Fibroblast of upper back skin (primary cell): ENCODE measurements around the gene TBX4.

ENCODE experiments used
- DNase-seq: peaks from one replicate; pipeline ENCODE4 v3.0.0-alpha.2; 2013

Gene TBX4

DNA sequence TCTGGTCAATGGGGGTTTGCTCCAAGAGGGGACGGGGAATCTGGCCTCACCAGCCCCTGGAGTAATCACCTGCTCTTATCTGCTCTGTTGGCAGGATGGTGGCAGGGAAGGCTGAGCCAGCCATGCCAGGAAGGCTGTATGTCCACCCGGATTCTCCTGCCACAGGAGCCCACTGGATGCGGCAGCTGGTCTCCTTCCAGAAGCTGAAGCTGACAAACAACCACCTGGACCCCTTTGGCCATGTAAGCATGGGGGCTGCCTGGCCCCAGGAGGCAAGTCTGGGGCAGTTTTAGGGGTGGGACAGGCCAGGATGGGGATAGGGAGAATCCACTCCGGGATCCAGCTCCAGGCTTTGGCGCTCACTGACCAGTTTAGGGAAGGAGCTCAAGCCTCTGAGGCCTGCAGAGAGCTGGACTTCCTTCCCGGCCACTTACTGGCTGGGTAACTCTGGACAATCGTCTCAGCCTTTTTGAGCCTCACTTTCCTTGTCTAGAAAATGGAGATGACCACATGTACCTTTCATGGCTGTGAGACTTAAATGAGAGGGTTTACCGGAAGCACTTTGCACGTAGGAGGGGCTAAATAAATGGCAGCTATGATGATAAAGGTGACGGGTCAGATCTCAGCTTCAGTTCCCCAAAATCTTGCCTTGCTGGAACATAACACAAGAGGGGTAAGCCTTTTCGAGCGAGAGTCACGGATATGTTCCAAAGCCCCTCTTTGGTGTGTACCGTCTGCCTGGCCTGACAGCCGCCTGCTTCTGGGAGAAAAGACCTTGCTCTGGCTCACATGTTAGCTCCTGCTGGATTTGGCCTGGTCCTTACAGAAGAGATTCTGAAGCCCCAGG, 15.4 kb downstream of the TBX4 start:
- DNase-seq, result peak; percentile 32

DNA sequence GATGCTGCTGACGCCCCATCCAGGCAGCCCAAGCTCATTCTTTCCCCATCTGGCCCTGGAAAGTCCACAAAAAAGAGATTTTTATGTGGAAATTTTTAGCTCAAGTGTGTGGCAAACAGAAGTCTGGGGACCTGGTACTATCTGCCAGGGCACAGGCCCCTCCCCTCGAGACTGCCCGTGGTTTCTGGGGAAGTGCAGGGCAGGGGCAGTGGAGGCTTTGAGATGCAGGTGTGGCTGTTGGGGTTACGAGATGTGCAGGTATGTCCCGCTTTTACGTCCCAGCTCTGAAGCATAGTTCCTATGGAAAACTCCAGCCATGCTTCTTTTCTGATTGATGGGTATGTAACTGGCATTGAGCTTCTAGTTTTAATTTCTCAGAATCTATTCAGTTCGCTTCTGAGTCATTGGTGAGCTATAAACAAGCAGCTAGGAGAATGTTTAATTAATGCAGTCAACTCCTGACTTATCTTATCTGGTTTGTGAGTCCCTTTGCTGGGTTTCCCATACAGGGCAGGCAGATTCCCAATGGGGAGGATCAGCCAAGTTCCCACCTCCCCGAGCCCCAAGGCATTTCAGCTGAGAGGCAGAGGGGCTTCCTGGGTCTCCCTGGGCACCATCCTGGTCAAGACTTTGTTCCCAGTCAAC, 16.2 kb downstream of the TBX4 start:
- DNase-seq, result no peak

DNA sequence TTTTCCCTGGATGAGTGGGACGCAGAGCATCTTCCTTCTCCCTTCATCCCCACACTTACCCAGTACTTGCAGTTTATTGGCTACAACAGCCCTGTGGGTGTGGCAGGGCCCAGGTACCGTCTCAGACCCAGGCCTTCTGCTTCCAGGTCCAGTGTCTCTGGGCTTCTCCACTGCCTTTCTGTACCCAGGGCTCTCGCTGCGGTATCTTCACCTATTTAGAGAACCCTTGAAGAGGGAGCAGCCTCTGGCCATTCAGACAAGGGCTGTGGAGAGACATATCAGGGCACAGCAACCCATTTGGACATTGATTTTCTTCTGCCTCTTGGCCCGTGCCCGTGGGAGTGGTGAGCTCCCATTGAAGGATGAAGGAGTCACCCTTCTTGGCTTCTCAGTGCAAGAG, 17.3 kb downstream of the TBX4 start:
- DNase-seq, result no peak

DNA sequence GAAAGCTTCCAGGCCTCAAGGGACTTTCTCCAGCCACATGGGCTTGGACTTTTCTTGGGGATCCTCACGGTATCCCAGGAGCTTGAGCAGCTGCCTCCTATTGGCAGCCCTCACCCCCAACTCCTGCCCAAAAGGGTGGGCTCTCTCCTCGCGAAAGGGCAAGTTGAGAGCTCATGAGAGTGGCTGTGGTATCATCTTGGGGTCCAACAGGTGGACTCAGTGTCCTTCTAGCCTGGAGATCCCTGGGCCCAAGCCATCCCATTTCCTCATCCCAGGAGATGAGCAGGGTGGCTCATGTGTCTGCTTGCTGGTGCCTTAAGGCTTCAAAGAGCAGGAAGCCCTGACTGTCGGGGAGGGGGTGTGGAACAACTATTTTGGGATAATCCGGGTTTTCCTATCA, 17.7 kb downstream of the TBX4 start:
- DNase-seq, result no peak

DNA sequence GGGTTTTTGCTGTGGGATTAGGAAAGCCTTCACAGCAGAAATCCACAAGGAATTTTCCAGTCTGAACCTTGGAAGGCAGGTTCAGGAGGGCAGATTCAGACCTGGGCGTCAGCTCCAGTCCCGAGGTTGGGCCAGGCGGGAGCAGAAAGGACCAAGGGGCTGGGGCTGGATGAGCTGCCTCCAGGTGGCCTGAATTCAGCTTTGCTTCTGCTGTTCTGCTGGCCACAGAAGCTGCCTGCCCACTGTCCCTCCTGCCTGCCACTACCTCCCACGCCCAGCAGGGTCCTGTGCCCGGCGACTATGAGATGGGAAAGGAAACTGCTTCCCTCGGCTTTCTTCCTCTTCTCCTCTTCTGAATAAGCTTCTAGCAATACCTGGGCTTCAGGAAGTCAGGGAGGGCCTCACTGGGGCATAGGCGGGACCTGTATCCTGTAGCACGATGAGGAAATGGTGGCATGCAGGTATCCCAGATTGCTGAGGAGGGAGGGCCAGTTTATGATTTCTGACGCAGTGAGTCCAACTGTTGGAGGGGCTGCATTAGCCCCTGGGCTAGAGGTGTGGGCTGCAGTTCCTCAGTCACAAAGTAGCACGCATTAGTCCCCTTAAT, 18.4 kb downstream of the TBX4 start:
- DNase-seq, result no peak

DNA sequence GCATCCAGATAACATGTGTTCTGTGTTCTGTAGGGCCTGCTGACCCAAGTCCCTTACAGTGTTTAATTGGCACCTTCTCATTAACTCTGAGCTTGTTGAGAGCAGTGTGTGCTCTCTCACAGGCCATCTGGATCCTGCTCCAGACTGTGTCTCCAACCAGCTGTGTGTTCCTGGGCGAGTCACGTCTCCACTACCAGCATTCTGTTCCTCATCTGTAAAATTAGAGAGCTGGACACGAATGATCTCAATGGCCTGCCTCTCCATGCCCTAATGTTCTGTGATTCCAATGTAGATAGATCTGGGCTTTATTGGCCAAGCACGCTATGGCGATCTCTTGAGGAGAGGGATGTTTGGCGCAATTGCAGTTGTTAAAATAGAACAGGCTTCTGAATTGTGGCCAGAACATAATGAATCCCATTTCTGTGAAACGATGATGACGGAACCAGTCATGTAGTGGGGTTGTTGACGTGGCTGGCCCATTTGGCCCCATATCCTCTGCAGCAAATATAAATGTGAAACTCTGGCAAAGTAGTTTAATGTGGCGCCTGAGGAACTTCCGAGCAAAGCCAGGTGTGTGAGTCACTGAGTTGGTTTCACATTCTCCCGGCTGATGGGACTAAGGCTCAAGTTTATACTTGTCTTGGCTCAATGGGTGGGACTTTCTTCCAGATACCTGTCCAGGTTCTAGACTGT, 22.2 kb downstream of the TBX4 start:
- peak; percentile 27 for DNase-seq

DNA sequence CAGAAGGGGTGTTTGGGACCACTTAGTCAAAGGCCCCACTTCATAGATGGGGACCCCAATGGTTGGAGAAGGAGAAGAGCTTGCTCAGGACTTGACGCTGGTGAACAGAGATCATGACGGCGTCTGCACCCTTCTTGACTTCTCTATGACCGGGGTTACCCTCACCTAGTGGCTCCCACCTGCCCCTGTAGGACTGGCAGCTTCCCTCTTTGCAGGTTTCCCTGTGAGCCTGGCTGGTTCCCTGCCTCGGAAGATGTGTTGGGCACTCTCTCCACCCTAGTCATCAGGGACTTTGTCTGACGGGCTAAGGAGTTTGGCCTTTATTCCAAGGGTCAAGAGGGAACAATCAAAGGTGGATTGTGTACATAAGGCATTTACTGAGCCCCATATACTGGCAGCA, 22.7 kb downstream of the TBX4 start:
- no peak for DNase-seq

DNA sequence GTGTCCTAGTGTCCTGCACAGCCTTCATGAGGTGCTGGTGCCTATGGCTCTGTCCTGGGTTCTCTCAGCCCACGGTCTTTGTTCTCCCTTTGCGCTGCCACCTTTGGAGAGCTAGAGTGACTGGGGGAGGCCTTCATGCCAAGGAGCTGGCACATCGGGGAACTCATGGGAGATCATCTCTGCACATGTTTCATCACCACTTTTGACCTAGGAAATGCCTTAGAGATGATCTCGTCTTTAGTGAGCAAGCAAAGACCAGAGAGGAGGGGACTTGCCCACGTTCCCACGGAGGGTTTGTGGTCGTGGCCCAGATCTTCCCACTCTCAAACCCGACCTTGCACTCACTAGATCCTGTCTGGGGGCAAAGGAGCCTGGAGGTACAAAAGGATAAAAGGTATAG, 23.5 kb downstream of the TBX4 start:
- DNase-seq, result no peak

DNA sequence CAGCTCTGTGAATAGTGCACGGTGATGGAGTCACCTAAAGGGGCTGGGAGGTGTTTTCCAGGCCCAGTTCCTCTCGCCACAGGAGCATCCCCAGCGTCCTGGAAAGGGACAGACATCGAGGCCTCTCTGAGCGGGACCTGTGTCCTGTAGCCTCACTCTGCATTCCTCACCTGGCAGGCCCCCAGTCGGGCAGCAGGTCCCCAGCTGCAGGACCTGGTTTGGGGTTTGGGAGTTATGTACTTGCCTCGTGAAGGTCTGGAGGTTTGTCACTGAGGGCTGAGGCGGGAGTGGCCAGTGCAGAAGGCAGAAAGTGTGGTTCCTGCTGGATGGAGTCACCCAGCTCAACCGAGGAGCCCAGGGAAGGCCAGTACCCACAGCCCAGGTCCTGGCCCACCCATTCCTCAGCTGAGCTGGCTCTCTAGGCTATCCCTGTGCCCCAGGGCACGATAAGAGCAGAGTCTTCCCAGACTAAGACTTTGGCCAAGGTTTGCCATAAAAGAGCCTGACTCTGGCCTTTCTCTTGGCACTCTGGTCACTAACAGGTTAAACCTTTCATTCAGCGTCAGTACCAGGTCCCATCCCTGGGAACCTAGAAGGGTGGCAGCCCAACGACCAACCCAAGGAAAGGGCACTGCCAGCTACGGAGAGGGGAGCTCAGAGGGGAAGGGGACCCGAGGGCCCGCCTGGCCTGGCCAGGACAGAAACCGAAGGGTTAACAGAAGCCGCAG, 24.4 kb downstream of the TBX4 start:
- no peak for DNase-seq

DNA sequence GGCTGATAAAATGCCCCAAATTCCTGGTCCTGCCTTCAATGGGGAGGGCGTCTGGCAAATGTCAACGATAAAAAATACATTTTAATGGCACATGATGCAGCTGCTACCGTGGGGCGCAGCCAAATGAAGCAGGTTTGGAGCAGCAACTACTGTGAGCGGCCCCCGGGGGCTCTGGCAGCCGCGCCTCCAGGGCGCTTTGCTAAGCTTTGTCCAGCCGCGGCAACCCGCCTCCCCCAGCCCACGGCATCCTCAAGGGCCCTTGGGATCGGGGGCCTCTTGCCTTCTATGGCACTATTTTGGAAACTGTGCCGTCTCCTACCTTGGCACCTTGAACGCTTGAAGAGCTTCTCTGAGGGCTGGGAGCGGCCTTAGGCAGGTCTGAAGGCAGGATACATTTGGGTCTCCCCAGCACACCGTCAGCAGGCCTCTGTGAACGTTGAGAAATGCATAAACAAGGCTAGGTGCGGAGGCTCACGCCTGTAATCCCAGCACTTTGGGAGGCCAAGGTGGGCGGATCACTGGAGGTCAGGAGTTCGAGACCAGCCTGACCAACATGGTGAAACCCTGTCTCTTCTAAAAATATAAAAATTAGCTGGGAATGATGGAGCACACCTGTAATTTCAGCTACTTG, 25.1 kb downstream of the TBX4 start:
- no peak for DNase-seq

DNA sequence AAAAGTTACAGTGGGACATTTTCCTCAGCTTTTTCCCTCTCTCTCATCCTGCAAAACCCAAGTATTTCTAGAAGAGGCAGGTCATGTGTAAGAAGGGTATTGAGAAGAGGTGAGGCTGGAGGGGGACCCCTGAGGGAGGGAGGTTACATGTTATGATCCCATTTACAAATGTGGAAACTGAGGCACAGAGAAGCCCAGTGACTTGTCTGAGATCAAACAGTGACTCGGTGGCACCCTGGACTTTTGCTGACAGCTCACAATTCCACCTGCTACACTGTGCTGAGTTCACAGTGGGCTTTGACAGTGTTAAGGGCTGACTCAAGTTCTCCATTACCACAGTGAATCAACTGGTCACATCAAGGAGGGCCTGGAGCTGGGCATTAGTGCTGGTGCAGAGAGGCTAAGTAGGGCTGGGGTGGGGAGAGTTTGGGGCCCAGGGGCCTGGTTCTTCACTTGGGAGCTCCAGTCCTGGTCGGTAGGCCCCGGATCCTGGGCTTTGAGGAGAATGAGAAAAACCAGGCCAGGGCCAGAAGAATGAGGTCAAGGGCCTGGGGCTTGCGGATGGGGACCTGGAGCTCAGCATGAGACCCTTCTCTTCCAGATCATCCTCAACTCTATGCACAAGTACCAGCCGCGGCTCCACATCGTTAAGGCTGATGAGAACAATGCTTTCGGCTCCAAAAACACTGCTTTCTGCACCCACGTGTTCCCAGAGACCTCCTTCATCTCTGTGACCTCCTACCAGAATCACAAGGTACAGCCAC, 26.0 kb downstream of the TBX4 start:
- no peak for DNase-seq

DNA sequence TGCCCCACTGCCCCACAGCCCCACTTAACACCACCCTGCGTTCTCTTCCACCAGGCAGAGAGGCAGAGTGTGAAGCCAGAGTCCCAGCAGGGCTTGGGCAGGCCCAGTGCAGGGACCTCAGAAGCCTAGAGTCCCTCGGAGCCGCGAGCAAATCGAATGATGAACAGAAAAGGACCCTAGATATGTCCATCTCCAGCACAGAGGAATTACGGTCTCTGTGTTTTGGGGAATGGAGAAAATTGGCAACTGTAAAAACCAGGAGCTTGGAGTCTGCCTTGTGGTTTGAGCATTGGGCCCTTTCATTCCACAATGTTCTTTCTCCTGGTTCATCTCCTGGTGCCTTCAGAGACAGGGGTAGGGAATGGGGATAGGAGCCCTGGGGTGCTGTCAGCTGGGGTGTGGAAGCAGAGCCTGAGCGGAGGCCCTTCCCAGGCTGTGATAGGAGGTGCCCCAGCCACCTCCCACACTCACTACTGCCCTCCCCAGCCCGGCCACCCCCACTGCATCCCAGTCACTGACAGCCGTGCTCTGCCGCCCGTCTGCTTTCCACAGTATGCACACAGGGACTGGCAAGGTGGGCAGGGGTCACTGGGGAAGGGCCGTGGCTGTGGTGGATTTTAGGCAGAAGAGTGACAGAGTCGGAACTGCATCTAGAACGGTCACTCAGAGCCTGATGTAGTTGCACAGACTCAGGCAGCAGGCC, 26.7 kb downstream of the TBX4 start:
- DNase-seq, result no peak

DNA sequence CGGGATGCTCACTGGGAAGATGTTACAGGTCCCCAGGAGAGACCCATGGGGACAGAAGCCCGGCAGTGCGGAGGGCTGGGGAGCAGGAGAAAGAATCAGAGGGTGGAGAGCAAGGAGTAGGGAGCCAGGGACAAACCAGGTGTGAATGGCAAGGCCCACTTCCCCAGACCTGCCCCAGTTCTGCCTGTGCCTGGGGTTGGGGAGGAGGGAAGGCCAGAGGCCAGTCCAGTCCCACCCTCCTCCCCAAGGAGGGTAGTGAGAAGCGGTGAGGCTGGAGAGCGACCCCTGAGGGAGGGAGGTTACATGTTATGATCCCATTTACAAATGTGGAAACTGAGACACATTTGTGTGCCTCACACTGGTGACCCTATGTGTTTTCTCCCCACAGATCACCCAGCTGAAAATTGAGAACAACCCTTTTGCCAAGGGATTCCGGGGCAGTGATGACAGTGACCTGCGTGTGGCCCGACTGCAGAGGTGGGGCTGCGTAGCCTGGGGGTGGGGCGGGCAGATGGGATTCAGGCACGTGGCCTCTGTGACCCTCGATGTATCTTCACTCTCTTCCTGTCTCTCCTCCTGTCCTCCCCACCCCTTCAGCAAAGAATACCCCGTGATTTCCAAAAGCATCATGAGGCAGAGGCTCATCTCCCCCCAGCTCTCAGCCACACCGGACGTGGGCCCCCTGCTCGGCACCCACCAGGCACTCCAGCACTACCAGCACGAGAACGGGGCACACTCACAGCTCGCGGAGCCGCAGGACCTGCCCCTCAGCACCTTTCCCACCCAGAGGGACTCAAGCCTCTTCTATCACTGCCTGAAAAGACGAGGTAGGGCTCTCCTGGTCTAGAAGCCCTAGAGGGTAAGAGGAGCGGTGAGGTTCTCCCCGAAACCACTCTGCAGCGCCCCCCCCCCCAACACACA, 27.5 kb downstream of the TBX4 start:
- DNase-seq, result no peak

DNA sequence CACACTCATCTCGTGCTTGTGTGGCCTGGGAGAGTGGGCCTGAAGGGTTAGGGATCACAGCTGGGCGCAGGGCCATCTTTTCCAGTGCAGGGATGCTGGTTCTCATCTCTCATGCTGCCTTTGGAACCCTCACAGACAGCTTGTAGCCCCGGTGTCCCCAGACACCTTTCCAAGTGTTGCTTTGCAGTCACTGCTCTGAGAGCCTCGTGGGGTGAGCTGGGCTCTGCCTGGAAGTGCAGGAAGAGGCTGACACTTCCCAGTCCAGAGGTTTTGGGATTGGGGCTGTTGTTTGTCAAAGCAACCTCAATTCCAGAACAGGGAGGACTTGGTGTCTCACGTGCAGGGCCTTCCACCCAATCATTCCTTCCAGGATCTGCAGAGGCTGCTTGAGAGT, 28.2 kb downstream of the TBX4 start:
- no peak for DNase-seq

DNA sequence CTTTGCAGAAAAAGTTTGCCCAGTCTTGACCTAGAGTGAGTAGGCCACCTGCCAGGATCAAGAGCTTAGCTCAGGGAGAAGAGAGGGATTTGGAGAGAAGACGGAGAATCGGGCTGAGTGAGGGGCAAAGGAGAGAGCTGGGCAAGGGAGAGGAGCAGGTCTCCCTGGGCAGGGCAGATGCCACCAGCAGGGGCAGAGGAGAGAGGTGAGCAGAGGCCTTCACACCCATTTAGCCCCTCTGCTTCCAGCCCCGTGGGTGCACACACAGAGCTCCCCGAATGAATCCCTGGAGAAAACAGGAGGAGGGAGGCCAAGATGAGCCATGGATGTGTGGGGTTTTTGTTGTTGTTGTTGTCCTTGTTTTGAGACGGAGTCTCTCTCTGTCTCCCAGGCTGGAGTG, 29.2 kb downstream of the TBX4 start:
- no peak for DNase-seq

DNA sequence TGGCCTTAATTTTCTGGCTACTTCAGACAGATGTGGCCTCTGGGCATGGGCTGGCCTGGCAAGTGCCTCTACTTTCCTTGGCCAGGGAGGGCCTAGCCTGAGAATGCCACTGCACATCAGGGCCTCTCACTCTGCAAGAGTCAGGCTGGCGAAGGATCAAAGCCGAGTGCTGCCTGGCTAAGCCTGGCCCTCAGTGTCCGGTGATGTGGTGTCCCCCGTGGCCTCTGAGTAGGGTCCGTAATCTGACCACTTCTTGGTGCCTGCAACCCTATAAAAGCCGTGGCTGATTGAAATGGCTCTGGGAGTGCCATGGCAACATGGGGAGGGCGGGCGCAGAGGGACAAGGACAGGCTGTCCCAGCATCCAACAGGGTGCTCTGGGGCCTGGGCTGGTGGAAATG, 30.2 kb downstream of the TBX4 start:
- no peak for DNase-seq

DNA sequence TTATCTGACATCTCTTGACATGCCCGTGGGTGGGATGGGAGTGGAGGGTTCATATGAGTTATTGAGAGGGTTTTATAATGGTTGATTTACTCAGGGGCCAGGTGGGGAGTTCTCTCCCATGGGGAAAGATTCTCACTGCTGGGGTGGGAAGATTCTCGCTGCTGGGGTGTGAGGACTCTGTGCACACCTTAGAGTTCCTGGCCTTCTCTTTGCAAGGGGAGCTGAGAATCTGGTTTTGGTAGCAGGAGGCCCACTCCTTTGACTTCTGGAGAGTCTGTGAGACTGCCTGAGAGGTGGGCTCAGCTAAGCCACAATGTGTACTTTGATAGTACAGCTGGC, 31.5 kb downstream of the TBX4 start:
- no peak for DNase-seq

DNA sequence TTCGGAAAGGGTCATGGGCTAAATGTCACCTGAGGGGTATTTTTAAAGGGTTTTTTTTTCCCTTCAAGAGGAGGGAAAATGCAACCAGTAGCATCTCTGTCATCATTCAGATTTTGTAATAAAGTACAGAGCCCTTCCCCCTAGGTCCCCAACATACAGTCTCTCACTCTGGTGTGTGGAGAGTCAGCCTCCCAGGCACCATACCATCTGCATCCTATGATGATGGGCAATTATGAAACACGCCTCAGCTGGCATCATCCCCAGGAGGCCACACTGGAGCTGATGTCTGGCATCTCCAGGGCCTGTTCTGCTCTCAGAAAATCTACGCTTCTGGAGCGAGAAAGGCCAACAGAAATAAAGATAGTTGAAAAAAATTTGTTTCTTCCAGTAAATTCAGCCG, 32.0 kb downstream of the TBX4 start:
- no peak for DNase-seq

DNA sequence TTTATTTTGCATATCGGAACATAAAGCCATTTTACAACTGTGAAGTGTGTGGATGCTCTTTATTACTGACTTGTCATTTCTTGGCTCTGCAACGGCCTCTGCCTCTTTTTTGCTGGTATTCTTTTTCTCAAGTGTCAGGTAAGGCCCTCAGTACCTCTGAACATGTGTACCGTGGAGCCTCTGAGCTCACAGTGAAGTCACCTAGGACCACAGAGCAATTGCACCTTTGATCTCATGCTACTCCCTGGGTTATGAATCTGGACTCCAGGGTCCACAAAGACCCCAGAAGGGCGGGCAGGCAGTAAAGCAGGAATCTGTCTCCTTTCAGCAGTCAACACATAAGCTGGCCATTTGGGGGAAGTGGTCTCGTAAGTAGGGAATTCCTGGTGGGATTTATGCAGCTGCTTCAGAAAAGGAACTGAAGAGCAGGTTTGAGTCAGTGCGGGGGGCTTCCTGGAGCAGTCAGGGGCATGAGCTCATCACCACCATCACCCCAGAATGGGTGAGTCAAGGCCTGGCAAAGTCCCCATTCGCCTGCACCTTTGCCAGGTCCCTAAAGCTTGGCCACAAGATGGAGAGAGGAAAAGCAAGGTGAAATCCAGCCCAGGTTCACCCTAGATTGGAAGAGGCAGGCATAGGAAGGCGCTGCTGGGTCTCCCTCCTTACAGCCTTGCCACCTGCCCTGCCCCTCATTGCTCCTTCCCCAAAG, 33.0 kb downstream of the TBX4 start:
- DNase-seq, result no peak
